HG03045 (cell line): ENCODE data around the gene RNASE8.
"Not testable (repeated sequence)": the region's sequence is repeated elsewhere in the genome, so short reads cannot be mapped to it uniquely, and the experiment has no call there.

Source experiments
- ATAC-seq: cut with Tn5 transposase; IDR thresholded peaks from one replicate; pipeline ENCODE4 v1.9.1; 2021; ENCODE audit warnings: mild to moderate bottlenecking, moderate library complexity; ENCODE audit not compliant: unreplicated experiment

RNASE8 gene

GRCh38 chr14:21029917-21030316 lies 27.7 kb upstream of the RNASE8 start, which contains the start of gene TPPP2:
Gene TPPP2, plus strand, starts transcription at chr14:21030217. Its CDS starts 365 bp downstream, at chr14:21030582.
- no peak for ATAC-seq

GRCh38 chr14:21030531-21030930 lies 27.1 kb upstream of the RNASE8 start:
- no peak for ATAC-seq

DNA sequence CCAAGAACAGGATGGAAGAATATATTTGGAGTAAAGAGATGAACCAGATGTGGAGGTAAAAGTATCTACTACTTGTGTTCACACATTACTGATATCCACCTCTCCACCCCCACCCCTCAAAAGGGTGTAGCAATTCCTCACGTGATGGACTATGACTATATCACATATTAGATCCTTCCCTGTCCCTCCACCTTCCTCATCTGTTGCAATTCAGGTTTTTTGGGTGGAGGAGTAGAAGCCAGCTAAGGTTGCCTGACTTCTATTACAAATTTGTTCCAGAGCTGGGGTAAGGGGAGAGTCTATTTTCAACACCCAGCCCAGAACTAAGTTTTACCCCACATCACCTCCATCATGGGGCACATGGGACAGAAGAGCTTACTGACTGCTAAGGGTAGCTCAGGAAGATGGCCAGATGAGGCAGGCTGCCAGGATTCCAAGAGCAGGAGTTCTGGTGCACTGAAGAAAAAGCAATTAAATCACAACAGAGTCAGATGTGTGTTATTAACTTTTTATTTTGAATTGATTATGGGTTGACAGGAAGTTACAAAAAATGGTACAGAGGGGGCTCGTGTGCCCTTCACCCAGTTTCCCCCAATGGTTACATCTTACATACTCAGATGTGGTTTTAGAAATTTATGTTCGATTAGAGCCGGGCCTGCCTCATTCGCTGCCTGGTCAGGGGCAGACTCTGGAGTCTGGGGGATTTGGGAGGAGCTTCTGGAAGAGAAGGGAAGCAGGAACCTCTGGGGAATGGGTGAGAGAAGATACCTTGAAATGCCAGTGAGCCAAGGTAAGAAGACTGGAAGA lies 25.1 kb upstream of the RNASE8 start:
- ATAC-seq: no peak

GRCh38 chr14:21033133-21033698 lies 24.4 kb upstream of the RNASE8 start:
- ATAC-seq: no peak

GRCh38 chr14:21034707-21035106 lies 22.9 kb upstream of the RNASE8 start, which contains the start of gene RNASE13:
Gene RNASE13, minus strand, starts transcription at chr14:21034807. Its CDS starts 519 bp downstream, at chr14:21034288.
- ATAC-seq: no peak

GRCh38 chr14:21036751-21037150 lies 20.9 kb upstream of the RNASE8 start:
- no peak for ATAC-seq

DNA sequence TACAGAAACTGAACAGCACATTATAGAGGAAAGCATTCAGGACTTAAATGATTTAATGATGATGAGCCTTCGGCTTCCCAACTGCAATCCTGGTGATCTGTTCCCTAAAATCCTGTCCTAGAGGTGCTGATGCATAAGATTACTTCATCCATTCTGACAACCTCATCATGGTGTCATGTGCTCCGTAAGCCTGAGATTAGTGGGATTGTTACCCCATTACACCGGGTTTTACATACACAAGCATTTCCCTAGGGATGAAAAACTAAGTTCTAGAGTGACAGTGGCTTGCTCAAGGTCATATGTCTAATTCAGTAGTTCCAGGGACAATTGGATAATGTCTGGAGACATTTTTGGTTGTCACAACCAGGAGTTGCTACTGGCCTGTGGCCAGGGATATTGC lies 20.5 kb upstream of the RNASE8 start:
- no peak for ATAC-seq

GRCh38 chr14:21038441-21039422 lies 18.9 kb upstream of the RNASE8 start:
- no peak for ATAC-seq

GRCh38 chr14:21039585-21040369 lies 17.8 kb upstream of the RNASE8 start:
- ATAC-seq: no peak

GRCh38 chr14:21040370-21040925 lies 17.2 kb upstream of the RNASE8 start:
- ATAC-seq: no peak

DNA sequence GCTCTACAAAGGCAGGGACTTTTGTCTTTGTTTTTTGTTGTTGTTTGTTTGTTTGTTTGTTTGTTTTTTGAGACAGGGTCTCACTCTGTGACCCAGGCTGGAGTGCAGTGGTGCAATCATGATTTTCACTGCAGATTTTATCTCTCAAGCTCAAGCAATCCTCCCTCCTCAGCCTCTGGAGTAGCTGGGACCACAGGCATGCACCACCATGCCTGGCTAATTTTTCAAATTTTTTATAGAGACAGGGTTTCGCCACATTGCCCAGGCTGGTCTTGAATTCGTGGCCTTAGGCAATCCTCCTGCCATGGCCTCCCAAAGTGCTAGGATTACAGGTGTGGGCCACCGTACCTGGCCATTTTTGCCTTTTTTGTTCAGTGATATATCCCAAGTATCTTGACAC lies 16.7 kb upstream of the RNASE8 start:
- not testable (repeated sequence) for ATAC-seq

DNA sequence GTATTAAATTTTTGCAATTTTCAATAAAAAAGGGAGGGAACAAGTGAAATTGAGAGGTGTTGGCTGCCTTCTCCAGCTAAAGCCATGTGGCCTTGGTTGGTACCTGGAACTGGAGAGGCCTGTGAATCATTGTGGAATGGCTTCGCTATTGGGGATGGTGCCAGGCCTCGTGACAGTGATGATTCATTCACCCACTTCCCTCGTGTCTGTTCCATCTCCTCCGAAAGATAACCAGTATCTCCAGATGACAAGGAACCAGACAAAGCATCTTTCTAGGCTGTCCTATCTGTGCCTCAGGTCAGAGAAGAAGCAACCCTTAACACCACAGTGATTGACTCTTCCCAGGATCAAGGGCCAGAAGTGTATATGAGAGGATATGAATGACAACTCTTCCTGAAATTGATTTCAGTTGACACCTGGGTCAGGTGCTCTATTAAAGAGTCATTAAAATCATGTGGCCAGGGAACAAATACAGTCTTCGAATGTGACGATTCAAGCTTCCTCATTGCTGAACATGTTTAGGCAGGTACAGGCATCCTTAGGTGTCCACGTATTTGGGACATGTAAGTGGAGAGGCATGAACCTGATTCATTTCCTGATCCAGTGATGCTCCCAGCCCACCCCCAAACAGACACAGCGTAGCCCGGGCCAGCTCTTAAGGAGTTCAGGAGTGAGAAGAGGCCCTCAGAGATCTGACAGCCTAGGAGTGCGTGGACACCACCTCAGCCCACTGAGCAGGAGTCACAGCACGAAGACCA lies 15.8 kb upstream of the RNASE8 start, which contains the start of gene RNASE7:
Gene RNASE7, plus strand, starts transcription at position 687 of the 758 bp plus-strand sequence. CDS start 631 bp downstream, outside the sequence.
- ATAC-seq: no peak

- no peak for ATAC-seq
Measured at GRCh38 chr14:21042918-21043317, 14.7 kb upstream of the RNASE8 start.

DNA sequence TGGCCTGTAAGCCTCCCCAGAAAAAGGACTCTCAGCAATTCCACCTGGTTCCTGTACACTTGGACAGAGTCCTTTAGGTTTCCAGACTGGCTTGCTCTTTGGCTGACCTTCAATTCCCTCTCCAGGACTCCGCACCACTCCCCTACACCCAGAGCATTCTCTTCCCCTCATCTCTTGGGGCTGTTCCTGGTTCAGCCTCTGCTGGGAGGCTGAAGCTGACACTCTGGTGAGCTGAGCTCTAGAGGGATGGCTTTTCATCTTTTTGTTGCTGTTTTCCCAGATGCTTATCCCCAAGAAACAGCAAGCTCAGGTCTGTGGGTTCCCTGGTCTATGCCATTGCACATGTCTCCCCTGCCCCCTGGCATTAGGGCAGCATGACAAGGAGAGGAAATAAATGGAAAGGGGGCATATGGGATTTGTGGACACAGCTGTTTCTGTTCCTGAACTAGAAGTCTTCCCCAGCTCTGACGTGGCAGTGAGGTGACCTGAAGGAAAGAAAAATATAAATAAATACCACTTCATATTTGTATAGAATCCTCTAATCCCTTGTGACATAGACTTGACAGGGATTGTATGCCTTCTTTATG lies 14.1 kb upstream of the RNASE8 start:
- ATAC-seq: no peak

DNA sequence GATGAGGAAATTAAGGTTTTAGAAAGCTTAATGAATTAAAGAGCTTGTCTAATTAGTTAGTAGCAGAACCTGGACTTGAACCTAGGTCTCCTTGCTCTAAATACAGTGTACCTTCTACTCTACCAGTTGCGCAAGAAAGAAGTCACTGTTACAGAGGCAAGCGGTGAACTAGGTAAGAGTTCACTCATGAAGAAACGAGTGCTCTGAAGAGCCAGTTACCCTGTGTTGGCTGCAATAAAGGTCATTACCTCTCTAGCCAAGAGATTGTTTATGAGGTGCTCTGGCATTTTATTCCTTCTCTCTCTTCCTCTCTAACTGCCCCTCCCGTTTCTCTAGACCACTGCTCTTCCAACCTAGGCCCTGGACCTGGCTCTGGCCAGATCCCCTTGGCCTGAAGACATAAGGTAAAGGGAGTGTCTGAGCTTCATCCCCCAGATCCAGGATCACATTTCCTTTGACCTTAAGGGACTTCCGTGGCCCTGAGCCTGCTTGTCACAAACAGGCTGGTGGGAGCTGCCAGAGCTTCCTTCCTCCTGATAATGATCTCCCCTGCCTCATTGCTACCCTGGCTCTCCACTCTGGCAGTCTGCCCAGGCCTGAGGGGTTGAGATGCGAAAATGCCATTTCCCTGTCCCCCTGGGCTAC lies 13.5 kb upstream of the RNASE8 start:
- ATAC-seq: no peak

DNA sequence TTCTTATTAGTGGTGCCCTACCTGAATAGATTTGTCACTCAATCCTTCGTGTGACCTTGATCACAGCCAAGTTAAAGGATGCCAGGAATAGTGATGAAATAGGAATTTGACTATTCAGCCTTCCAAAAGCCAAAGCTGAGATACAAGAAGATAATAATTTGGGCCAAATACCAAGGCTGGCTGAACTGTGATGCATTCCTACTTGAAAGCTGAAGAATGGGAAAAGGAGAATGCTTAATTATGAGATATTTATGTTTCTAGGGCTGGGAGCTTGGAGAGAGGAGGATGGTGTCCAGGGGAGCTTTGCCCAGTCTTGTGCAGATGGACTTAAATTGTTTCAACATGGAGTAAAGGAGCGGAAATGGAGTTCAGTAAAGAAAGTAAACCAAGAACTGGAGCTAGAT lies 10.2 kb upstream of the RNASE8 start:
- ATAC-seq: no peak

- ATAC-seq: no peak
Measured at GRCh38 chr14:21048638-21049037, 9.0 kb upstream of the RNASE8 start.

GRCh38 chr14:21049271-21049673 lies 8.3 kb upstream of the RNASE8 start:
- no peak for ATAC-seq
